Medulla oblongata (tissue), 1 donor: Measurements from ENCODE around the gene GPATCH3.
"Not testable (repeated sequence)": the region's sequence is repeated elsewhere in the genome, so short reads cannot be mapped to it uniquely, and the experiment has no call there.

Experiments
- DNase-seq: peaks from one replicate; pipeline ENCODE4 v3.0.0-alpha.2; 2015; ENCODE audit errors: extremely low spot score

Gene GPATCH3, protein sequence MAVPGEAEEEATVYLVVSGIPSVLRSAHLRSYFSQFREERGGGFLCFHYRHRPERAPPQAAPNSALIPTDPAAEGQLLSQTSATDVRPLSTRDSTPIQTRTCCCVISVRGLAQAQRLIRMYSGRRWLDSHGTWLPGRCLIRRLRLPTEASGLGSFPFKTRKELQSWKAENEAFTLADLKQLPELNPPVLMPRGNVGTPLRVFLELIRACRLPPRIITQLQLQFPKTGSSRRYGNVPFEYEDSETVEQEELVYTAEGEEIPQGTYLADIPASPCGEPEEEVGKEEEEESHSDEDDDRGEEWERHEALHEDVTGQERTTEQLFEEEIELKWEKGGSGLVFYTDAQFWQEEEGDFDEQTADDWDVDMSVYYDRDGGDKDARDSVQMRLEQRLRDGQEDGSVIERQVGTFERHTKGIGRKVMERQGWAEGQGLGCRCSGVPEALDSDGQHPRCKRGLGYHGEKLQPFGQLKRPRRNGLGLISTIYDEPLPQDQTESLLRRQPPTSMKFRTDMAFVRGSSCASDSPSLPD

DNA sequence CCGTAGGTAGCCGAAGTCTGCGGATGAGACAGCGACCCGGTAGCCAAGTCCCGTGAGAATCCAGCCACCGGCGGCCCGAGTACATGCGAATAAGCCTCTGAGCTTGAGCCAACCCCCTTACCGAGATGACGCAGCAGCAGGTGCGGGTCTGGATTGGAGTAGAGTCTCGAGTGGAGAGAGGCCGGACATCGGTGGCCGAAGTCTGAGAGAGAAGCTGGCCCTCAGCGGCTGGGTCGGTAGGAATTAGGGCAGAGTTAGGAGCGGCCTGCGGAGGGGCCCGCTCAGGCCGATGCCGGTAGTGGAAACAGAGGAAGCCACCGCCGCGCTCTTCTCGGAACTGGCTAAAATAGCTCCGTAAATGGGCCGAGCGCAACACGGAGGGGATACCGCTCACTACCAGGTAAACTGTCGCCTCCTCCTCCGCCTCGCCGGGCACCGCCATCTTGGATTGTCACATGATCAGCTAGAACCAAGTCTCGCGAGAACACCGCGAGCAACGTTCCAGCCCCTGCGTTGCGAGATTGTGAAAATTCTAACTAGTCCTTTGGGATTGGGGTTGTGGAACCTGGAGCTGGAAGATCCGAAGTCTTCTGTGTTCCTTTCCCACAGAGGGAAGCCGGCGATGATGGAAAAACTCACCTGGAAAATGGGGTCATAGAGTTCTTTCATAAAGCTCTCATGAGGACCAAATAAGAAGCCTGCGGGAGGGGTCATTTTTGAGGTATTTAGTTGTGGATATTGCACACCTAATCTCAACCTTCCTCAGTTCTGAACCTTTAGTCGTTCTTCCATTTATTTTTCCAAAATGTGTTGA is at the start of gene GPATCH3:
Gene GPATCH3, minus strand, starts transcription at position 467 of the 814 bp plus-strand sequence. Its CDS starts 25 bp downstream, at position 442.
- peak; percentile 92 for DNase-seq

DNA sequence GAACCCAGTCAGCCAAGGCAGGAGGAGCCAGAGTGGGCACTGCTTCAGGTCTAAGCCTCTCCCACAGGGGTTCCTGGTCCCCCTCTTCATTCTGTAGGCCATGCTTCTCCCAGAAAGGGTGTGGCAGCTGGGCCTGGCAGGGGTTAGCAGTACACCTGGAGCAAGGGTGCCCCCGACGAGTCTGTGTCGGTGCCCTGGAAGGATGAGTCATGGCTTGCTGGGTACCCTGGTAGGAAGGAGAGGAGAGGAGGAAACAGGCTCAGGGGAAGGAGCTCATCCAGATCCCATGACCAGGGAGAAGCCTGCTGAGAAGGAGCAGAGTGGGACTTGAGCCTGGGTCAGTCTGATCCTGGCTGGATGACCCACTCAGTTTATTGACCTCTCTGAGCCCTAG is 49.7 kb upstream of the GPATCH3 start:
- no peak for DNase-seq

DNA sequence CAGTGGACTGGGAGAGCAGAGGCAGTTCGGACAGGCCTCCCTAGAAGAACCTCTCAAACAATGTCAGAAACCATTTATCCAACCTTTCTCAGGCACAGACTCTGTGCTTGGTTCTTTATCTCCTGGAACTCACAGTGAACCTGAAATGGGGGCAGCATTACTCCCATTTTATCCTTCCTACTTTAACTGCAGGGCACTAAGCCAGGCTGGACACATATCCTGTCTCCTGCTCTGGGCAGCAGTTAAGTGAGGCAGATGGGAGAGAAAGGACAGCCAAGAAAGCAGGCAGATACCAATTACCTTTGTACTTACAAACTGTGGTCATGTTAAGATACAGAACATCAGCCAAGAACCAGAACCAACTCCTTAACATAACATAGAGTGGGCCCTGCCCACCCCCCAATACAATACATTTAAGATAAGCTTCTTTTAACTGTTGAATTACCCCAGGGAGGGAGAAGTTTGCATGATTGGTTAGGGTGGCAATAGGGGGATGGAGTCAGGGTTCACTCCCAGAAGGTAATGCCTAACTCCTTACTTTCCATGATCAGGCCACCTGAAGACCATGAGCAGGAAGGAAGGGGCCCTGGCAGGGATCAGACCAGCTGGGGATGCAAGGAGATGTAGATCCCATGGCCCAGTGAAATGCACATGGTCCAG is 49.1 kb upstream of the GPATCH3 start:
- DNase-seq, result no peak

DNA sequence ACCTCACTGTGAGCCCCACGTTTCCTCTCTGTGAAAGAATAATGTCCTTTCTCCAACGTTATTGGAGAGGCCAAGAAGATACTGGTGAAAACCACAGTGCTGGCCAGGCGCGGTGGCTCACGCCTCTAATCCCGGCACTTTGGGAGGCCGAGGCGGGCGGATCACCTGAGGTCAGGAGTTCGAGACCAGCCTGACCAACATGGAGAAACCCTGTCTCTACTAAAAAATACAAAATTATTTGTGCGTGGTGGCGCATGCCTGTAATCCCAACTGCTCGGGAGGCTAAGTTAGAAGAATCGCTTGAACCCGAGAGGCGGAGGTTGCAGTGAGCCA is 48.4 kb upstream of the GPATCH3 start:
- not testable (repeated sequence) for DNase-seq

DNA sequence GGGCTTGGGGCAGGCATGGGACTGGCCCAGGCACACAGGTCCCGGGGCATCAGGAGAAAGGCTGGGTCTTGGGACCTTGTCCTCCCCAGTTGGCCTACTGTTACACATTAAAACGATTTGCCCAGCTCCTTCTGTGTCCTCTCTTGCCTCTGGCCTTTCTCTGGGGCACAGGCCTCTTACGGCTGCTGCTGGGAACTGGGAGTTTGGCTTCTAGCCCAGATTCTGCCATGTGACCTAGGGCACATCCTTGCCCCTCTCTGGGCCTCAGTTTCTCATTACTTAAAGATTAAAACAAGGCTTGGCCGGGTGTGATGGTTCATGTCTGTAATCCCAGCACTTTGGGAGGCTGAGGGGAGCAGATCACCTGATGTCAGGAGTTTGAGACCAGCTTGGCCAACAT is 46.0 kb upstream of the GPATCH3 start:
- peak; percentile 21 for DNase-seq

DNA sequence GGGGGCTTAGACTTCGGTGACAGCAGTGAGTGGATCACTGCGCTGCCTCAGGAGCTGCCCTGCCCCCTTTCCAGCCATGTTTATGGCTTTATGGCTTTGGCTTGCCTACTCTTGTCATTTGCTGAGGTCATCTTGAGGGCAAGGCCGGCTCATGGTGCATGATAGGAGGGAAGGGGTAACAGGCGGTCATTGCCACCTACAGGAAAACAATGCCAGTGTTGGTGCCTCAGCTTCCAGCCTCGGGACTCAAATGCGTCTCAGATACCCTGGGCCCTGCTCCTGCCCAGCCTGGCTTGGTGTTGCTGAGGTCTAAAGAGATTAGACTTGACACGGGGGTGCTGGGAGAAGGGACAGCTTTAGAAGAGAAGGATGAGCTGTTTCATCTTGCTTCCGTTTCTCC is 45.5 kb upstream of the GPATCH3 start:
- DNase-seq, result no peak

DNA sequence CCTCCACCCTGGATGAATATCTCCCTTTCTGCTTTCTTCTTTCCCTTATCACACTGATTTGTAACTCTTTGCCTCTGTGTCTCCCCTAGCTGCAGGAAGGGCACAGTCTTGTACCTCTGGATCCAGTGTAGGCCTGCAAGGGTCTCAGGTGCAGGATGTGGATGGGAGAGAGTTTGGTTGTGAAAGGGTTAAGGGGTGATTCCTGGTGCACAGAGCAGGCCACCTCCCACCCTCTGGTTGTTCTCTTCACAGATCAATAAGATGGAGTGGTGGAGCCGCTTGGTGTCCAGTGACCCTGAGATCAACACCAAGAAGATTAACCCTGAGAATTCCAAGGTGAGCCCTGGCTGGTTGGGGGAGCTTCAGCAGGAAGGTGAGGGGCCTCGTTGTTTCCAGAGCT is 44.9 kb upstream of the GPATCH3 start:
- DNase-seq, result no peak

DNA sequence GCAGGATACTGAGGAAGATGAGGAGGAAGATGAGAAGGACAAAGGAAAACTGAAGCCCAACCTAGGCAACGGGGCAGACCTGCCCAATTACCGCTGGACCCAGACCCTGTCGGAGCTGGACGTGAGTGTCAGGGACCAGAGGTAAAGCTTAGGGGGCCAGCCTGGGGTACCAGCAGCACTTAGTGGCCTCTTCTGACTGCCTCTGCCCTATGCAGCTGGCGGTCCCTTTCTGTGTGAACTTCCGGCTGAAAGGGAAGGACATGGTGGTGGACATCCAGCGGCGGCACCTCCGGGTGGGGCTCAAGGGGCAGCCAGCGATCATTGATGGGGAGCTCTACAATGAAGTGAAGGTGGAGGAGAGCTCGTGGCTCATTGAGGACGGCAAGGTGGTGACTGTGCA is 42.4 kb upstream of the GPATCH3 start:
- DNase-seq, result no peak

DNA sequence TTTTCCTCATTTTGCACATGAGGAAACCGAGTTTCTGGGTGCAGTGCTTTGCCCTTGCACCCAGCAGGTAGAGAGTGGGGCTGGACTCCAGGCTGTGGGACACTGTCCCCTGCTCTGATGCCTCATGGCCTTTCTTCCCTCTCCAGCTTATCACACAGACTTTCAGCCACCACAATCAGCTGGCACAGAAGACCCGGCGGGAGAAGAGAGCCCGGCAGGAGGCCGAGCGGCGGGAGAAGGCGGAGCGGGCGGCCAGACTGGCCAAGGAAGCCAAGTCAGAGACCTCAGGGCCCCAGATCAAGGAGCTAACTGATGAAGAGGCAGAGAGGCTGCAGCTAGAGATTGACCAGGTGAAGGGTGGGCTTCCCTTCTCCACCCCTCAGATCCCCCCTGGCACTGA is 41.0 kb upstream of the GPATCH3 start:
- no peak for DNase-seq

DNA sequence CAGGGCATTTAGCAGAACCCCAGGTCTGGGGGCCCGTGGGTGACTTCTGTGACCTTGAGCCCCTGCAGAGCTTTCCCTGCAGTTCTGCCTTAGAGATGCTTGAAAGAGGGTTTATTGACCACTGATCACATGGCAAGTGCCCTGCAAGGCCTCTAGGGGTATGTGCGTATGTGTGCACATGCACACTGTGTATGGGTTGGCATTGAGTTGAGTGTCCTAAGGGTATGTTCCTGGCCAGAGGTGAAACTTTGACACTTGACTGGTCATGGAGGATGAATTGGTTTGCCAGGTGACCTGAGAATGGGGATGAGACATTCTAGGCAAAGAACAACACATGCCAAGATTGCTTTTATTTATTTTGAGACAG is 38.4 kb upstream of the GPATCH3 start:
- no peak for DNase-seq

DNA sequence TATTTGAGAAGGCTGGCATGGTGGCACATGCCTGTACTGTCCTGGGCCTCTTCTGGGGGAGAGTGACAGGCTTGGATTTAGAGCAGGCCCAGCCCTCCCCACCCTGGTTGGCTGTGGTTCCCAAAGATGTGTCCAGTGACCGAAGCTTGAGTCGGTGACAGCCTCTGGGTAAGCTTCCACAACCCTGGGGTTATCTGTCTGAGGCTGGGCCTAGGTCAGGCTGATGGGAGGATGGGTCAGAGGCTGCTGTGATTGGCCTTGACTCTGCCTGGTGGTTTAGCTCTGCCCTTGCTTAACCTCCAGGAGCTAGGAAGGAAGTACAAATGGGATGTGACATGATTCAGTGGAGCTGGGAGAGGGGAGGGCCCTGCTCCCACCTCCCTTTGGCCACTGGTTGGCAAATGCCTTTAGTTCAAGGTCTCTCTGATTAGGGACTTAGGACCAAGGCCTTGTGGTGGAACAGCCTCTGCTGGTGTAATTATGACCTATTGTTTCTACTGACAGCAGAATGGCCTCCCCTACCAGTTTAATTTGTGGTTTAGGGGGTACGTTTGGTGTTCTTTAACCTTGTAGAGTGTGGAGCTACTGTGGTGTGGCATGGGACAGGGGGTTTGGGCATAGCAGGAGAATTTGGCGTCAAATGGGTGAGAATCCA is 37.9 kb upstream of the GPATCH3 start:
- DNase-seq, result no peak

DNA sequence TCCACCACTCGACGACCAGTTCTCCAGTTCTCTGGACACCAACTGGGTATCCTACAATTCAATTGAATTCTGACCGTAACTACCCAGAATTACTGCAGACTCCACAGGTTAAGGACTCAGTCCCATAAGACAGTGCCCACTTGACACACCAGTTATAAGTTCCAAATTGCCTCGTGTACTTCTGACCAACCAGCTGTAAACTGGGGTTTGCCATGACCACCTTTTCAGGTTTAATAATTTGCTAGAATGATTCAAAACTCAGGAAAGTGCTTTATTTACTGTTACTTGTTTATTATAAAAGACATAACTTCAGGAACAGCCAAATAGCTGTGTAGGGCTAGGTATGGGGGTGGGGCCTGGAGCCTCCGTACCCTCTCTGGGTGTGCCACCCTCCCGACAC is 36.6 kb upstream of the GPATCH3 start:
- no peak for DNase-seq

DNA sequence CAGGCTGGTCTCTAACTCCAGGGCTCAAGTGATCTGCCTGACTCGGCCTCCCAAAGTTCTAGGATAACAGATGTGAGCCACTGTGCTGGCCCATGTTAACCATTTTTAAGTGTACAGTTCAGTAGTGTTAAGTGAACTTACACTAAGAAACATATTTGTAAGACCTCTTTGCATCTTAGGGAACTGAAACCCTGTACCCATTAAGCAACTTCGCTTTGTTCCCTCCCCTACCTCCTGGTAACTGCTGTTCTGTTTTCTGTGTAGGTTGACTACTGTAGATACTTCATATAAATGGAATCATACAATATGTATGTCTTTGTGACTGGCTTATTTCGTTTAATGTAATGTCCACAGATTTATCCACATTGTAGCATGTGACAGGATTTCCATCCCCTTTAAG is 32.3 kb upstream of the GPATCH3 start:
- peak; percentile 20 for DNase-seq

DNA sequence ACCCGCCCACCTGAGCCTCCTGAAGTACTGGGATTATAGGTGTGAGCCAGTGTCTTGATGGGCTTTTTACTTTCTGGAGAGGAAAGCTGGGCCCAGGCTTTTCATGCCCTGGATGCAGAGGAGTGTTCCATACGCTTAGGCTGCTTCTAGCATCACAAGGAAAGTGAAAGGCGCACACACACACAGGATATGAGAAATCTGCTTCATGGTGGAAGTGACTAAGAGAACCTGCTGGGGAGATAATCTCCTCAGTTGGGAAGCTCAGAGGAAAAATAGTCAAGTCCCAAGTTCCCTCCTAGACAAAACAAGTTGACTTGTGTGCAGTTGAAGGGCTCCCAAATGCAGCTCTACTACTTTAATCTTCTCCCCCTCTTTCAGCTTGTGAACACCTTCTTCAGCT is 23.4 kb upstream of the GPATCH3 start:
- no peak for DNase-seq

DNA sequence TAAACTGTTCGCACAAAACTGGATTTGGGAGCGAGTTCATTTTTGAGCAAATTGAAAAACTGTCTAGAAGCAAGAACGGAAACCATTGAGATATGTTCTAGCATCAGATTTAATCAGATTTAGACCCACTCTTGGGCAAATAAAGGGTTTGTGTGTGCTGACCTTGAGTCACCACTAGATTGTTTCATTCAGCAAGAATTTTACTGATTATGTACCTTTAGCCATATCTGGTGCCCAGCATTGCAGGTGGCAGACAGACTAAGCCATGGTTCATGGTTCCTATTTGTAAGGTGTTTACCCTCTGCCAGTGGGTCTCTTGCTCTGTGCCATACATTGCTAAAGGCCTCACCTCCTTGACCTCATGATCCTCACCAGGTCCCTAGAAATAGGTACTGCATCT is 22.6 kb upstream of the GPATCH3 start:
- DNase-seq, result no peak

DNA sequence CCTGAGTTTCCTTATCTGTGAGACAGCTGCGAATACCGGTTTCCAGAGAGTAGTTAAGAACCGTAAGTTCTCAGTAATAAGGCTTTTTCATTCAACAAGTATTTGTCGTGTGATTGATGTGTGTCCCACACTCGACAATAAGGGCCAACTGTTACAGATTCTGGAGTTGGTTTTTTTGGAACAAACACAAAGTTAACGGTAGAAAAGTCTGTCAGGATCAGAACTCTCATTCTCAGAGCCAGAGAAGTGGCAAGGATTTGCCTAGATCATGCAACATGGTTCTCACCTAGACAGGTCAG is 22.1 kb upstream of the GPATCH3 start:
- no peak for DNase-seq

DNA sequence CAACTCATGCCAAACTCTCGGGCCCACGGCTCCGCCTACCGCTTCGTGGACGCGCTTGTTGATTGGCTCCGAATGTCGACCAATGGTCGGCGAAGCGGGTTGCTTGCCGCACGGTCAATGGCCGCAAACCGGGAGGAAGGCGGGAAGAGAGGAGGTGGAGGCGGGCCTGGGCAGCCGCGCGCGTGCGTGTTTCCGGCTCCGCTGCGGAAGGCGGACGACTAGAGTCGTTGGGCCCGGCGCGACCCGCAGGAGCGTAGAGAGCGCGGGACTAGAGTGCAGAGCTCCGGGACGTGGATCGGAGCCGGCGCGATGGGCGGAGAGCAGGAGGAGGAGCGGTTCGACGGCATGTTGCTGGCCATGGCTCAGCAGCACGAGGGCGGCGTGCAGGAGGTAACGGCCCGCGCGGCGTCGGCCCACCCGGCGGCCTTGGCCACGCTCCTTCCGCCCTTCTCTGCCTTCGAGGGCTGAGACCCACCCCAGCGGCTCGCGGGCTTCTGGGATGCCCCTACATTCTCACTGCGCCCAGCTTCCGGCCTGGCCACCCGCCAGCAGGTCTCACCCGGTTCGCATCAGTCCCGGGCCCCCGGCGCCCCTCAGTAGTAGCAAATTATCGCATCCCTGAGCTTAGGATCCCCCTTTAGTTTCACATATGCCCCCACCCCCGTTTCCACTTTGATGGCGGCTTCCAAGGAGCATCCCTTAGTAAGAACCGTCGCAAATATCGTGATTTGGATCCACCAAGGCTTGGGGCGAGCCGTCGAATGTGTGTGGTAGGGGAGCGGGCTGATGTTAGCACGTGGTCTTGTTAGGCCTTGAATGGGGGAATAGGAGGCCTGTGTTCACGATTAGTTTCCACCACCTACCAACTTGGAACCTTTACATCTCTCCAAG is 21.5 kb upstream of the GPATCH3 start, which contains the start of gene NUDC:
Gene NUDC, plus strand, starts transcription at position 204 of the 891 bp plus-strand sequence. Its CDS starts 106 bp downstream, at position 310.
- peak; percentile 99 for DNase-seq

DNA sequence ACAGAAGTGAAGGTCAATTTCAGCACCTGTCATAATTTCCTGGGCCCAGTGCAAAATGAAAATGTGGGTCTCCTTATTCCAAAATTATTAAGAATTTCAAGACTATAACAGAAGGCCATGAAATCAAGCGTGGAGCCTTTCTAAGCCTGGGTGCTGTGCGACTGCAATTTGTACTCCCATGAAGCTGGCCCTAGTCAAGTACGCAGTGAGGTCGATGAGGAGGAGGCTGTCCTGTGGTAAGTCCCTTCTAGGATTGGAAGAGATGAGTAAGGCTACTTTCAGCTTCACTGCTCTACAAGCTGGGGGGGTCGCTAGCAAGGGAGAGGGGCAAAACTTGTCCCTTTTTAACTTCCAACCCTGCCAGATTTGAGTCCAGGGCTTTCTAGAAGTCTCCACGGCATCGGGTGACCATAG is 20.9 kb upstream of the GPATCH3 start:
- DNase-seq, result no peak

DNA sequence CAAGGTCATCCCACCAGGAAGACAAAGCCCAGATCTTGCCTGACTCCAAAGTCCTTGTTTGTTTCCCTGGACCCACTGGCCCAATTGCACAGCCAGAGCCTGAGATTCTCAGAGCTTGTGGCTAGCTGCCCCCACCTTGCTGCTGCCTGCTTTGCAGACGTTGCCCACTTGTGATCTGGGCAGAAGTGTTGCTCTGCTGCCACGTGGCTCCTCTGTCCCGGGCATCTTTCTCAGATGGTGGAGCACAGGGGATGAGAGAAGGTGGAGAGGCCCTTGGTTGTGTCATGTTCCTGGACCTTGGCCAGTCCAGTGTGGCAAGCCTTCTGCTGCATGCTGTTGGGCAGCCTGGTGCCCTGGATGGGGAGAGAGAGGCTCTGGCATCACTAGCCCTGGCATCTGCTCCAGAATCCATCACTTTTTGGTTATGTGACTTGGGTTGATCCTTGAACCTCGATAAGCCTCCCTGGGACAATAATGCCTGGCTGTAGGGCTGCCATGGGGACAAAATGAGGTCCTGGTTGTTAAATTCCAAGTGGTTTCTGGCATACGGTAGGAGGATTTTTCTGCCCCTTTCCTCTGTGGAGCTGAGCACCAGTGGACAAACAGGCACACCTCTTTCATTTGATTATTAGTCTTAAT is 15.1 kb upstream of the GPATCH3 start:
- no peak for DNase-seq
